ENCODE data around the gene AFDN. TPM values are rescaled to one million over a fixed set of nuclear protein-coding genes. Genes with fewer than 3 reads are reported as not detected.

AFDN gene
- total RNA-seq, 1 experiment from 2014 or later: 108 TPM

DNA sequence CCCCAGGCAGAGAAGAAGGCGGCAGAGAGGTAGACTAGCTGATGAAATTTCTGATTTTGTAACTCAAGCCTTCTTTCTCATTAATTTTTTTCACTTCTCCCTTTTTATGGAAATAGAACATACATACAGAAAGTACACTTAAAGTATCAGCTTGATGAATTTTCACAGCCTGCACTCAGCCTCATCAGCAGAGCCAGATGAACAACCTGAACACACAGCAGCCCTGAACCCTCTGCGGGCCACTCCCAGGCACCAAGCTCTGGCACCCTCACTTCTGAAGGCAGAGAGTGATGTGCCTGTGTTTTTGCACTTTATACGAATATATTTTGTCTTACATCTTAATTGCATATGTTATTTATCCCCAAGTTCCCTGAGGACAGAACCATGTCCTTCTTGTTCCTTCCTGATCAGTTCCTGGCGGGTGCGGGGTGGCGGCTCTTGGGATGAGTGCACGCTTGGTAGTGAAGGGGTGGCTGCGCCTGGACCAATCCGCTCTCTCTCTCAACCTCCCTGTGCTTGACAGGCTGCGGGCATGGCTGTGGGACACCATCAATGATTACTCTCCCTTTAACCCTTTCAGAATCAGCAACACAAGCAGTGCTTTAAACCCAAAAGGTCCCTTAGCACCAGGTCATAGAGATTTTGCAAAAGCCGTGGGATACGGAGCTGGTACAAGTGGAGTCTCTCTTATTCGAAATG, 34.8 kb upstream of the AFDN start:
- Histone ChIP-seq H3K27me3 (ENCODE audit: insufficient read depth, low read depth) (no peaks in the 10 kb centered on the region), H3F3A (ENCODE audit: insufficient read depth, low read depth) (0 out of 2 replicates have a peak, but pooled peaks cover 4% of the 10 kb centered on the region), H2AFZ (no peak overlapping the region), H3K4me3 (no peak overlapping the region; the same call in 1 of the 2 replicates), H3K27ac (peak overlapping the region; percentile 66), H3K79me2 (ENCODE audit: low read depth) (no peaks in the 10 kb centered on the region), H4K20me1 (ENCODE audit: insufficient read depth) (no peaks in the 10 kb centered on the region), H3K4me1 (replicated peaks; ENCODE audit: insufficient read depth) (peaks cover 16% of the 10 kb centered on the region), H3K9me2 (ENCODE audit: insufficient read depth) (no peaks in the 10 kb centered on the region), H3K9me3 (ENCODE audit: insufficient read depth, low read depth) (no peaks in the 10 kb centered on the region), H3K4me2 (peak overlapping the region; percentile 43), H3K36me3 (ENCODE audit: low read depth) (no peaks in the 10 kb centered on the region)
- CTCF ChIA-PET: no interaction called here
- no TSS peak for BruUV-seq (replicated peaks)
- POLR2A ChIA-PET (ENCODE audit: unreplicated experiment): no interaction called here
- TF ChIP-seq CTCF (conservative IDR thresholded peaks at IDR 0.05) (no peak), EZH2 (IDR thresholded peaks at IDR 0.05; ENCODE audit: low read depth) (no peak)
- intact Hi-C loops (cut with micrococcal nuclease; ENCODE audit: unreplicated experiment): loop anchor here (5.0 to 10.0 kb wide), 2 partner anchors 35 to 63 kb away; partner anchors contain the start of gene AFDN
- no peak for DNase-seq

DNA sequence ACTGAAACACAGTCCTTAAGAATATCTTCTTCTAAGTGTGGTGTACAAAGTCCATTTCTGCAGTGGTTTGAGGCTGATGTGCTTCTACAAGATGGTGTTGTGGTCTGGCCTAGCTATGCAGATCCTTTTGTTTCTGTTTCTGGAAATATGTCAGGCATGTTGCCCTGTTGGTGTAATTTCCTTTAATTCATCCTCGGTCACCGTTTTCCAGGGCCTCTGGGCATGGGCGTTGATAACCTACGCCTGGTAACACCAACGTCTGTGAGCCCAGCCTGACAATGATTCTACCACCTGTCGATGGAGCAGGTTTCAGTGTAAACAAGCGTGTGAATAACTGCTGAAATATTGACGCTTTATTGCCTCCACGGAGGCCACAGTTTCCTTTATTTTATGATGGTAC, 33.3 kb upstream of the AFDN start:
- Histone ChIP-seq H3K9me3 (ENCODE audit: insufficient read depth, low read depth) (no peaks in the 10 kb centered on the region), H3K4me2 (no peak overlapping the region), H3F3A (ENCODE audit: insufficient read depth, low read depth) (0 out of 2 replicates have a peak, but pooled peaks cover 4% of the 10 kb centered on the region), H3K9me2 (ENCODE audit: insufficient read depth) (no peaks in the 10 kb centered on the region), H3K27ac (no peak overlapping the region), H3K4me1 (replicated peaks; ENCODE audit: insufficient read depth) (peaks cover 21% of the 10 kb centered on the region), H4K20me1 (ENCODE audit: insufficient read depth) (no peaks in the 10 kb centered on the region), H3K4me3 (no peak overlapping the region), H3K36me3 (ENCODE audit: low read depth) (no peaks in the 10 kb centered on the region), H2AFZ (no peak overlapping the region), H3K27me3 (ENCODE audit: insufficient read depth, low read depth) (no peaks in the 10 kb centered on the region), H3K79me2 (ENCODE audit: low read depth) (no peaks in the 10 kb centered on the region)
- no TSS peak for BruUV-seq (replicated peaks)
- DNase-seq: peak; percentile 67 to 72
- CTCF ChIA-PET: no interaction called here
- no peak for TF ChIP-seq CTCF (conservative IDR thresholded peaks at IDR 0.05)
- no peak for TF ChIP-seq EZH2 (IDR thresholded peaks at IDR 0.05; ENCODE audit: low read depth)
- POLR2A ChIA-PET (ENCODE audit: unreplicated experiment): no interaction called here
- intact Hi-C loops (cut with micrococcal nuclease; ENCODE audit: unreplicated experiment): loop anchor here (5.0 to 10.0 kb wide), 2 partner anchors 34 to 61 kb away; partner anchors contain the start of gene AFDN

GRCh38 chr6:167794161-167795157, 32.3 kb upstream of the AFDN start:
- intact Hi-C loops (cut with micrococcal nuclease; ENCODE audit: unreplicated experiment): loop anchor here (5.0 to 10.0 kb wide), 2 partner anchors 33 to 60 kb away; partner anchors contain the start of gene AFDN
- Histone ChIP-seq H3K79me2 (ENCODE audit: low read depth) (no peaks in the 10 kb centered on the region), H2AFZ (no peak overlapping the region), H3K36me3 (ENCODE audit: low read depth) (no peaks in the 10 kb centered on the region), H3K27me3 (ENCODE audit: insufficient read depth, low read depth) (no peaks in the 10 kb centered on the region), H4K20me1 (ENCODE audit: insufficient read depth) (no peaks in the 10 kb centered on the region), H3K4me1 (replicated peaks; ENCODE audit: insufficient read depth) (peaks cover 31% of the 10 kb centered on the region), H3K9me3 (ENCODE audit: insufficient read depth, low read depth) (no peaks in the 10 kb centered on the region), H3K4me2 (no peak overlapping the region), H3F3A (ENCODE audit: insufficient read depth, low read depth) (peaks cover 14% of the 10 kb centered on the region; the same call in 1 of the 2 replicates), H3K4me3 (no peak overlapping the region), H3K9me2 (ENCODE audit: insufficient read depth) (no peaks in the 10 kb centered on the region), H3K27ac (no peak overlapping the region)
- no TSS peak for BruUV-seq (replicated peaks)
- ChIA-PET POLR2A (ENCODE audit: unreplicated experiment) (no interaction called here), CTCF (no interaction called here)
- TF ChIP-seq CTCF (conservative IDR thresholded peaks at IDR 0.05) (no peak), EZH2 (IDR thresholded peaks at IDR 0.05; ENCODE audit: low read depth) (no peak)
- no peak for DNase-seq

Measured in PC-9 (cell line).